Gastrocnemius medialis (tissue), 4 donors: Measurements from ENCODE around the gene TEP1. TPM values are rescaled to one million over a fixed set of nuclear protein-coding genes. Genes with fewer than 3 reads are reported as not detected.

ENCODE experiments used
- ATAC-seq, 2 donors: fragments of 150-250 bp; one replicate each; pipeline ENCODE4 v1.9.1; 2016
- DNase-seq, 2 donors: peaks; one replicate each; pipeline ENCODE4 v3.0.0-alpha.2; 2019
- H3K27ac ChIP-seq, 4 donors: fragments of 200-600 bp; sonication (generic); 1 replicate in 1 of 4; 2 replicates in 3 of 4; pipeline ENCODE4 v1.5.1; 2016 to 2018; ENCODE audit warnings: mild to moderate bottlenecking in 2 of 4, moderate library complexity in 1 of 4
- H3K27me3 ChIP-seq, 3 donors: fragments of 200-600 bp; sonication (generic) in 2 of 3; 1 replicate in 1 of 3; 2 replicates in 2 of 3; pipeline versions ENCODE4 v1.5.1 to v1.6.0; 2016 to 2019; ENCODE audit warnings: mild to moderate bottlenecking in 1 of 3, moderate library complexity in 1 of 3
- H3K36me3 ChIP-seq, 2 donors: fragments of 200-600 bp; sonication (generic) in 1 of 2; one replicate each; pipeline ENCODE4 v1.5.1; 2017 to 2018
- H3K4me1 ChIP-seq, 2 donors: fragments of 200-600 bp; sonication (generic) in 1 of 2; one replicate each; pipeline ENCODE4 v1.5.1; 2016 to 2017; ENCODE audit warnings: mild to moderate bottlenecking in 2 of 2
- H3K4me3 ChIP-seq, 4 donors: fragments of 200-600 bp; sonication (generic) in 3 of 4; 1 replicate in 1 of 4; 2 replicates in 3 of 4; pipeline ENCODE4 v1.5.1; 2016 to 2019; ENCODE audit warnings: mild to moderate bottlenecking in 2 of 4
- H3K9me3 ChIP-seq, 3 donors: fragments of 200-600 bp; sonication (generic) in 2 of 3; 1 replicate in 1 of 3; 2 replicates in 2 of 3; pipeline ENCODE4 v1.5.1; 2016 to 2019
- CTCF ChIP-seq, 5 experiments: fragments of 450-650 bp in 3 of 5; fragments of 200-600 bp in 2 of 5; sonication (generic) in 2 of 5; IDR thresholded peaks in 4 of 5; conservative IDR thresholded peaks in 1 of 5; 1 replicate in 4 of 5; 2 replicates in 1 of 5; pipeline ENCODE4 v1.5.1; 2016 to 2019; ENCODE audit warnings: antibody characterized with exemption in 5 of 5, mild to moderate bottlenecking in 3 of 5, moderate library complexity in 3 of 5
- POLR2A ChIP-seq, 2 donors: fragments of 450-650 bp; IDR thresholded peaks; one replicate each; pipeline ENCODE4 v1.6.1; 2017; ENCODE audit warnings: antibody characterized with exemption in 2 of 2, mild to moderate bottlenecking in 2 of 2, moderate library complexity in 2 of 2
- in situ Hi-C, 4 donors: fragments of 200-750 bp; cut with MboI; loops; one replicate each; pipeline versions ENCODE4 v1.15.0 to v1.8.0; 2017; ENCODE audit warnings: low sequenced_read_pairs in 4 of 4
- intact Hi-C: fragments of 100-400 bp; cut with DNase I; formaldehyde crosslinking; loops from one replicate; pipeline ENCODE4 v1.15.1; 2023; ENCODE audit warnings: low total_unique reads
- total RNA-seq, 4 donors: library from RNA; depleted of rRNA; stranded (reverse); fragments of >200 nt; gene quantifications; one replicate each; pipeline versions ENCODE4 v1.1.0 to v1.2.3, GENCODE V29; 2016

TEP1 gene
- total RNA-seq, 4 donors from 2014 or later = 7.2 to 25.7 (median 12.0) TPM

- intact Hi-C loops = no loop called here
- ATAC-seq = no peak
These were observed 32.0 kb downstream of the TEP1 start for GRCh38 chr14:20381341-20381740.

GRCh38 chr14:20380681-20381080 is 32.6 kb downstream of the TEP1 start:
- H3K4me1 ChIP-seq = no peaks in the 10 kb centered on the region
- H3K27ac ChIP-seq = no peak overlapping the region
- H3K27me3 ChIP-seq = no peaks in the 10 kb centered on the region
- intact Hi-C loops = no loop called here
- no peak overlapping the region for H3K4me3 ChIP-seq
- no peak for TF ChIP-seq CTCF (IDR thresholded peaks at IDR 0.05 in 4 of 5, conservative IDR thresholded peaks at IDR 0.05 in 1 of 5)
- no peak for TF ChIP-seq POLR2A (IDR thresholded peaks at IDR 0.05)
- no peaks in the 10 kb centered on the region for H3K9me3 ChIP-seq
- in situ Hi-C loops = no loop called here
- H3K36me3 ChIP-seq = peaks cover 0 to 100% of the 10 kb centered on the region in 2 donors
- DNase-seq (no peak), ATAC-seq (no peak)

More at GRCh38 chr14:20381341-20381740, 32.0 kb downstream of the TEP1 start:
- Histone ChIP-seq H3K4me1 (no peaks in the 10 kb centered on the region), H3K36me3 (peaks cover 0 to 100% of the 10 kb centered on the region in 2 donors), H3K9me3 (no peaks in the 10 kb centered on the region), H3K27ac (no peak overlapping the region), H3K27me3 (no peaks in the 10 kb centered on the region), H3K4me3 (no peak overlapping the region)
- TF ChIP-seq CTCF (IDR thresholded peaks at IDR 0.05 in 4 of 5, conservative IDR thresholded peaks at IDR 0.05 in 1 of 5) (no peak), POLR2A (IDR thresholded peaks at IDR 0.05) (no peak)
- in situ Hi-C loops = no loop called here
- no peak for DNase-seq

- no peak overlapping the region for H3K27ac ChIP-seq
- H3K27me3 ChIP-seq = no peaks in the 10 kb centered on the region
- peaks cover 0 to 100% of the 10 kb centered on the region in 2 donors for H3K36me3 ChIP-seq
- H3K4me3 ChIP-seq = no peak overlapping the region
- TF ChIP-seq CTCF (IDR thresholded peaks at IDR 0.05 in 4 of 5, conservative IDR thresholded peaks at IDR 0.05 in 1 of 5) = no peak
- ATAC-seq = no peak
- DNase-seq = no peak
- intact Hi-C loops = no loop called here
- H3K9me3 ChIP-seq = no peaks in the 10 kb centered on the region
- no peaks in the 10 kb centered on the region for H3K4me1 ChIP-seq
- in situ Hi-C loops = no loop called here
These were observed 33.6 kb downstream of the TEP1 start for GRCh38 chr14:20379743-20380142.

GRCh38 chr14:20377171-20377570 is 36.1 kb downstream of the TEP1 start:
- Histone ChIP-seq H3K27ac (no peak overlapping the region), H3K27me3 (no peaks in the 10 kb centered on the region), H3K4me3 (no peak overlapping the region), H3K36me3 (peaks cover 0 to 100% of the 10 kb centered on the region in 2 donors), H3K9me3 (no peaks in the 10 kb centered on the region), H3K4me1 (no peaks in the 10 kb centered on the region)
- DNase-seq (no peak), ATAC-seq (no peak)
- in situ Hi-C loops (no loop called here), intact Hi-C loops (no loop called here)
- TF ChIP-seq POLR2A (IDR thresholded peaks at IDR 0.05) (no peak), CTCF (IDR thresholded peaks at IDR 0.05 in 4 of 5, conservative IDR thresholded peaks at IDR 0.05 in 1 of 5) (no peak)

GRCh38 chr14:20376071-20376588 is 37.2 kb downstream of the TEP1 start:
- H3K9me3 ChIP-seq = no peaks in the 10 kb centered on the region
- intact Hi-C loops = no loop called here
- in situ Hi-C loops = no loop called here
- no peak for TF ChIP-seq CTCF (IDR thresholded peaks at IDR 0.05 in 4 of 5, conservative IDR thresholded peaks at IDR 0.05 in 1 of 5)
- no peak for TF ChIP-seq POLR2A (IDR thresholded peaks at IDR 0.05)
- H3K27ac ChIP-seq = no peak overlapping the region
- DNase-seq (no peak), ATAC-seq (no peak)
- H3K4me3 ChIP-seq = no peak overlapping the region
- no peaks in the 10 kb centered on the region for H3K27me3 ChIP-seq
- H3K36me3 ChIP-seq = peaks cover 0 to 100% of the 10 kb centered on the region in 2 donors
- no peaks in the 10 kb centered on the region for H3K4me1 ChIP-seq
